Type B pancreatic cell (in vitro differentiated cells): ENCODE results near the gene ASCC3. TPM values are rescaled to one million over a fixed set of nuclear protein-coding genes. Genes with fewer than 3 reads are reported as not detected.

Source experiments
- DNase-seq: peaks from one replicate; pipeline ENCODE4 v3.0.0; 2021; ENCODE audit warnings: mixed read lengths; ENCODE audit not compliant: unreplicated experiment; ENCODE audit errors: extremely low spot score
- H3K27ac Mint-ChIP-seq: 2 replicates; pipeline ENCODE4 v1.8.0; 2021; ENCODE audit warnings: mild to moderate bottlenecking, mixed read lengths
- H3K27me3 Mint-ChIP-seq: 2 replicates; pipeline ENCODE4 v1.8.0; 2021; ENCODE audit warnings: mixed read lengths
- H3K36me3 Mint-ChIP-seq: 2 replicates; pipeline ENCODE4 v1.8.0; 2021; ENCODE audit warnings: mixed read lengths
- H3K4me1 Mint-ChIP-seq: one replicate; pipeline ENCODE4 v1.8.0; 2021; ENCODE audit warnings: mixed read lengths; ENCODE audit not compliant: unreplicated experiment
- H3K4me3 Mint-ChIP-seq: 2 replicates; pipeline ENCODE4 v1.8.0; 2021; ENCODE audit warnings: mild to moderate bottlenecking, mixed read lengths
- H3K9me3 Mint-ChIP-seq: 2 replicates; pipeline ENCODE4 v1.8.0; 2021; ENCODE audit warnings: mixed read lengths
- total RNA-seq: library from RNA; stranded (reverse); gene quantifications from 2 replicates; pipeline ENCODE4 v1.2.1, GENCODE V29; 2021; ENCODE audit warnings: low replicate concordance
- TF ChIP-seq, protein P1 (sequence below): fragments of 200-600 bp; sonication (generic); conservative IDR thresholded peaks from 2 replicates; pipeline ENCODE4 v1.5.0; 2021; ENCODE audit warnings: antibody characterized with exemption, mild to moderate bottlenecking

Gene ASCC3
- total RNA-seq, 1 donor from 2014 or later: 51.2 TPM

DNA sequence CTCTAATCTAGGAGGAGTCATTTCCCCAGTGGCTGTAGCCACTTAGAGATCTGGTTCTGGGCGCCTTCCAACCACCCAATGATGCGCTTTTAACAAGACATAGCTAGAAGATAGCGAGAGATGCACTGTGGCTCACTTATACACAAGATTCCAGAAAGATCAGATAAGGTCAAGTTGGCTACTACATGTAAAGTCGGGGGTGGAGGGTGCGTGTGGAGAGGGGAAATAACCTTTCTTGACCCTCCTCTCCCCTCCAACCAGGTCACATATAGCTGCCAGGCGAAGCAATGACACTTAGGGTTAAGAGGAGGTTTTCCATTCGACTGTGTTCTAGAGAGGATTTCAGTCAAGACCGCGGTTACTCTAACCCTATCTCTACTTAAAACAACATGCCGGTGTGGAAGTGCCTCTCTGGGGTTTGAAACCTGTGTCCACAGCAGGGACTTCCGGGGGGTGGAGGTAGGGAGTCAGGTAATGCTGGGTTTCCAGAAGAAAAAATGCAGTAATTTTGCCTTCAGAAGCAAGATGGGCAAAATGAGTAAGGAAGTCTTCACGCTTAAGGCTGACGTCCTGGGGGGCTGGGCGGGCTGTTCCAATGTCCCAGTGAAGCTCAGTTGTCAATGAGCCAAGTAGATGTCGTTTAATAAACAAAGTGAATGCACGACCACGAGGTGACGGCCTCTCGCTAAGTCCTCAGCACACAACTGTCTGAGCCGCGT is 414.6 kb downstream of the ASCC3 start:
- H3K27ac Mint-ChIP-seq: peak overlapping the region; percentile 29
- peaks cover 72% of the 10 kb centered on the region for H3K27me3 Mint-ChIP-seq
- peaks cover 12% of the 10 kb centered on the region for H3K4me1 Mint-ChIP-seq
- H3K4me3 Mint-ChIP-seq: peak overlapping the region; percentile 86
- no peaks in the 10 kb centered on the region for H3K9me3 Mint-ChIP-seq
- TF ChIP-seq, protein P1, sequence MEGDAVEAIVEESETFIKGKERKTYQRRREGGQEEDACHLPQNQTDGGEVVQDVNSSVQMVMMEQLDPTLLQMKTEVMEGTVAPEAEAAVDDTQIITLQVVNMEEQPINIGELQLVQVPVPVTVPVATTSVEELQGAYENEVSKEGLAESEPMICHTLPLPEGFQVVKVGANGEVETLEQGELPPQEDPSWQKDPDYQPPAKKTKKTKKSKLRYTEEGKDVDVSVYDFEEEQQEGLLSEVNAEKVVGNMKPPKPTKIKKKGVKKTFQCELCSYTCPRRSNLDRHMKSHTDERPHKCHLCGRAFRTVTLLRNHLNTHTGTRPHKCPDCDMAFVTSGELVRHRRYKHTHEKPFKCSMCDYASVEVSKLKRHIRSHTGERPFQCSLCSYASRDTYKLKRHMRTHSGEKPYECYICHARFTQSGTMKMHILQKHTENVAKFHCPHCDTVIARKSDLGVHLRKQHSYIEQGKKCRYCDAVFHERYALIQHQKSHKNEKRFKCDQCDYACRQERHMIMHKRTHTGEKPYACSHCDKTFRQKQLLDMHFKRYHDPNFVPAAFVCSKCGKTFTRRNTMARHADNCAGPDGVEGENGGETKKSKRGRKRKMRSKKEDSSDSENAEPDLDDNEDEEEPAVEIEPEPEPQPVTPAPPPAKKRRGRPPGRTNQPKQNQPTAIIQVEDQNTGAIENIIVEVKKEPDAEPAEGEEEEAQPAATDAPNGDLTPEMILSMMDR: no peak
- no peaks in the 10 kb centered on the region for H3K36me3 Mint-ChIP-seq
- DNase-seq: no peak

DNA sequence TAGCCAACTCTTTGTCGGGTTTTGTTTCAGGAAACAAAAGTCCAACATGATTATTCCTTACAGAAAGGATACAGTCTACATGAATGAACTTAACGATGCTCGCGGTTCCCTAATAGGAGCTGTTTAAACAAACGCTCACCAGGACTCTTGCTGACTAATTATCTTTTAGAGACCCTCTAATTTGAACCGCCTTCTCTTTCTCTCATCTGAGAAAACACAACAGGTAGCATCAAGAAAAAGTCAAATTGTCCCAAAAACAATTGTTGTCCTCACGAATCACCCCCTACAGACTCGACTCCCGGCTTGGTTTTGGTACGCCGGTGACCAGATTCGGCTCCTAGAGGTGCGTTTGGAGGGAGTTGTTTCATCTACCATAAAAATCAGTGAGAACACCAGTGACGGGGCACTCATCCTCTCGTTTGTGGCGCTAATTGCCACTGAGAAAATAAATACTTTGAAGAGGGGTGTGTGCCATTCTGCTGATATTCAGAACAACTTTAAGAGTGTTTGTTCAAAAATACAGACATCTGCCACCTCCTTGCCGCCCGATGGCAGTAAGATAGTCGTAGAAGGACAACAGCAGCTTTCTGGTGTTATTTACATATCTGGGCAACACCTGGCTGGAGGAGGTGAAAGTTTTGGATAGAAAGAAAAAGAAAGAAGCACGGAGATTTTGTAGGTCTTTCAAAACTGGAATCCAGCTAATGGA is 415.3 kb downstream of the ASCC3 start:
- Mint-ChIP-seq H3K9me3 (no peaks in the 10 kb centered on the region), H3K4me1 (peaks cover 12% of the 10 kb centered on the region), H3K27me3 (peaks cover 65% of the 10 kb centered on the region), H3K4me3 (peak overlapping the region; percentile 86), H3K27ac (peak overlapping the region; percentile 57), H3K36me3 (no peaks in the 10 kb centered on the region)
- TF ChIP-seq, protein P1: no peak
- no peak for DNase-seq

DNA sequence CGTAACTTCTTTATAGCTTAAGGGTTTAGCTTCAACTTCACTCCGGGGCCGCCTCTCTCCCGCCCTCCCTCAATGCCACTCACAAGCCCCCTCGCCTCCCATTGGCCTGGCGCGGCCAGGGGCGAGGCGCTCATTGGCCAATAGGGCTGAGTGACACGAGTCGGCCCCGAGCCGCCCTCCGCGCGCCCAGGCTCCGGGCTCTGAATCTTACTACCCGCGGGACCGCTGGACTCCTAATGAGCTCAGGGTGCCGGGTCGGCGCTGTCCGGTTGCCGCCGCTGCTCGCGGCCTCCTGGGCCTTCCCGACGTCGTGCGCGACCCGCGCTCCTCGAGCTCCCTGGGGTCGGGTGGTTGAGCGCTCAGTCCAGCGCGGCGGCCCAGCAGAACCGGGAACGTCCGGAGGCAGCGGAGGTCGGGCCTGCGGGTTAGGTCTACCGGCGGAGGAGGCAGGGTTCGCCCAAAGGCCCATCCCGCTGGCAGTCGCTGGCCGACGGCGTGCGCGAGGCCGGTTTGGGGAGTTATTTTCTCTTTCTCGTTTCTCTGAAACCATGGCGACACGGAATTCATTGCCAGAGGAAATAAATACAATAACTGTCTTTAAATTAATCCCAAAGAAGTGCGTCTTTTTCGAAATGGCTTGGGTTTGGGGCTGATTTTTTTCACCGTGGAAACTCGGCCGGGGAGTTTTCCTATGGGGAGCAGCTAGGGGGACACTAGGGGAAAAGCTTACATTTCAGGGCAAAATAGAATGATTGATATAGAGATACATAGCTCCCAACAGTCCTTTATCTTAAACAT is 416.0 kb downstream of the ASCC3 start, which contains the start of gene SIM1:
TSS of gene SIM1 (minus strand) at position 19 of the 798 bp plus-strand sequence. CDS start 1,453 bp downstream, outside the sequence.
- no peaks in the 10 kb centered on the region for H3K36me3 Mint-ChIP-seq
- TF ChIP-seq, protein P1: no peak
- H3K27ac Mint-ChIP-seq: peak within 1 kb of the TSS; percentile 57
- H3K4me1 Mint-ChIP-seq: peaks cover 12% of the 10 kb centered on the region
- H3K4me3 Mint-ChIP-seq: peak within 1 kb of the TSS; percentile 86
- DNase-seq: peak; percentile 84
- peaks cover 57% of the 10 kb centered on the region for H3K27me3 Mint-ChIP-seq
- no peaks in the 10 kb centered on the region for H3K9me3 Mint-ChIP-seq

DNA sequence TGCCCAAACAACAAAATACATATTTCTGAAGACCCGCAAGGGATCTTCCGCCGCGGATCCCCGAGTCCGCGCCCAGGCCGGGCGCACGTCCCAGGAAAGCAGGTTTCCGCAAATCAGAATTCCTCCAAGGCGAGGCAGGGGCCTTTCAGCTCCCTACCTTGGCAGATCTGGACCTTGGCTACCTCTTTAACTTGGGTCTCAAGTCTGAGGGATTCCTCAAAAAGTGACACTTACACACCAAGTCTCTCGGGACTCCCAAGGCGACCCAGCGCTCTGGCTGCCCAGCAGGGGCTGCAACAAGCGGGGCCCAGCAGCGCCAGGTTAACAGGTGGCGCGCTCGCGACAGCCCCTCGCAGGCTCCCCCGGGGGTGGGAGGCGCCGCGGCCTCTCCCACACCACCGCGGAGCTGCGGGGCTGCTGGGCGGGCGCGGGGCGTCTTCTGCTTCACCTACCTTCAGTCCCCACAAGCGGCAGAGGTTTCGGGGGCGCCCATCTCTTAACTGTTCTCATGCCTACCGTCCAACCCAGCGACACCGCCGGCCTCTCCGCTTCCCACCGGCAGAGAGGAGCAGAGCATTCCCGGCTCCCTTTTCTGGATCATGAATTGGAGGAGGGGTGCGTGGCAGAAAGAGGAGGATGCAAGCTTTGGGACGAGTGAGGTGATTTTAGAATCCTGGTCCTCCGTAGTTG is 416.8 kb downstream of the ASCC3 start:
- Mint-ChIP-seq H3K4me1 (peaks cover 12% of the 10 kb centered on the region), H3K9me3 (no peaks in the 10 kb centered on the region)

More for the DNA sequence above, 416.8 kb downstream of the ASCC3 start:
- Mint-ChIP-seq H3K27me3 (peaks cover 49% of the 10 kb centered on the region), H3K36me3 (no peaks in the 10 kb centered on the region), H3K4me3 (peak overlapping the region; percentile 86), H3K27ac (peak overlapping the region; percentile 24)
- TF ChIP-seq, protein P1: peak; percentile 15
- no peak for DNase-seq
